ENCODE data around the gene QKI.
"Not testable (repeated sequence)": the region's sequence is repeated elsewhere in the genome, so short reads cannot be mapped to it uniquely, and the experiment has no call there.

QKI gene

DNA sequence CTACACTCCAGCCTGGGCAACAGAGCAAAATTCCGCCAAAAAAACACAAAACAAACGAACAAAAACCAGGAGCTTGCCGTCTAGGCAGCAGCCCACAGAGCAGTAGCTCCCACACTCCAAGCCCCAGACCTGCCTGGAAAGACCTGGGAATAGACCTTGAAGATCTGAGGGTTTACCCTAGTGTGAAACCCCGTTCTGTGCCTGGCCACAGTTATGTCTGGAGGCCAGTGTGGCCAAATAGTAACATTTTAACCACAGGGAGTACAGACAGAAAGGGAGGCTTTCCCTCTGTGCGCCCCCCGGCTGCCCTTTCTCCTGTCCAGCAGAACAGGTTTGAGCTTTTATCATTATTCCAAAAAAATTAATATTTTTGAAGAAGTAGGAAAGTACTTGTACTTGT, 172.4 kb downstream of the QKI start:
- DNase-seq, result no peak

DNA sequence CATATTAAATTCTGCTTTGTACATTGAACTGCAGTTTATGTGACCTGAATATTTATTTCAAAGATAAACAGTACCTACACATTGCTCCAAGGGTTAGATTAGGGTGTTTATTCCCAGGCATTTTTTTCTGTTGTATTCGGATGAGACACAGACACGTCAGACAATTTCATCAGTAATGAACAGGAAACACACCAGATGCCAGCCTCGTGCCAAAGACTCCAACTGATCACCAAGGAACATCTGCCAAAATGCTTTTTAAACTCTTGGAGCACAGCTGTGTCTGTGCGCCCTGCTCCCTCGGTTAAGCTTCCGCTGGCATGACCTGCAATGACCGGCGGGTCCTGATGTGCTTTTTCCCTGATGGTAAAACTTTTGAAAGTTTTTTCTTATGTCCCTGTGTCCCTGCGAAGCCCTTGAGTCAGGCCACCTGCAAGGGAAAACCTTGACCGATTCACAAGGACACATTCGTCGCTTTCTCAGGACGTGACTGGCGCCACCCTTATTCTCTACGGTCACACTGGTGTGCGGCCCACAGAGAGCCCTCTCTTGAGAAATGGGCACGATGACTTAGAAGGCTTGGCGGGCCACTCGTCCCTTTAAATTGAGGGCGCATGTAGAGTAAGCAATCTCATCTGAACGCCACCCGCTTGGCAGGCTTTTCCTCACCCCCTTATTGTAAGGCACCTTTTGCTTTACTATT, 173.9 kb downstream of the QKI start:
- no peak for DNase-seq

DNA sequence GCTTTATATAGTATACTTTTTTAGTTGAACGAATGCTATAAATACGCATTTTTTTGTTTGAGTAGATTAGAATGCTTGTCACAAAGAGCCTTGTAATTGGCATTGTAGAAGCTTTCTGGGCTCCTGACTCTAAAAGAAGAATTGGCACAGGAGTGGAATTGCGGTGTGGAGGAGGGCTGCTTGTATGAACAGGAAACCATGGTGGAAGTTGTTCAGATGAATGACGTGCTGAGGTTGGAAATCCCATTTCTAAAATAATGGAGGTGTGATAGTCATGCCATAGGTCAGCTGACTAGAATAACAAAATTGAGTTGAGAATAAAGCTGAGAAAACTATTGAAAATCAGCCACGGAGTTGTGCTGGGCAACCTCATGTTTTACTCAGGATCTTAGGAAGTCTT, 174.9 kb downstream of the QKI start:
- DNase-seq, result no peak

DNA sequence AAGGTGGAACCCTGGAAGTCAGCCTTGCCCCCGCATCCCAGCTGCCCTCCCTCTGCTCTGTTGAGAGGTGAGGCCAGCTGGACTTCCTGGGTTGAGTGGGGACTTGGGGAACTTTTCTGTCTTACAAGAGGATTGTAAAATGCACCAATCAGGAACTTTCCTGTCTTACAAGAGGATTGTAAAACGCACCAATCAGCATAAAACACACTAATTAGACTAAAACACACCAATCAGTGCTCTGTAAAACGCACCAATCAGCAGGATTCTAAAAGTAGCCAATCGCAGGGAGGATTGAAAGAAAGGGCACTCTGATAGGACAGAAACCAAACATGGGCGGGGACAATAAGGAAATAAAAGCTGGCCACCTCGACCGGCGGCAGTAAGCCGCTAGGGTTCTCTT, 175.6 kb downstream of the QKI start:
- not testable (repeated sequence) for DNase-seq

DNA sequence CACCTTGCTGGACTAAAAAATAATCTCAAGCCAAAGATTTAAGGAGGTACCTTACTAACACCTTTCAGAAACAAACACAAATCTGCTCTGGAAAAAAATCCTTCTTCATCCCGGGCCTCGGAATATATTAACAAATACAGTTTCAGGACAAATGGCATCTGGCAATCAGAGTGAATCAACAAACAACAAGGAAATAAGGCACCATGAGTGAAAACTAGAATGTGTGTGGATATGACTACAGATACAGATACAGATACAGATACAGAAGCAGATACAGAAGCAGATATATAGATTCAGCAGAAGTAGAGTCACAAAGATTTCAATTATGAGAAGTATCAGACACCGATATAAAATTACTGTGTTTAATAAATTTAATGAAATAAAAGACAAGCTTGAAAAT, 178.4 kb downstream of the QKI start:
- DNase-seq, result no peak

DNA sequence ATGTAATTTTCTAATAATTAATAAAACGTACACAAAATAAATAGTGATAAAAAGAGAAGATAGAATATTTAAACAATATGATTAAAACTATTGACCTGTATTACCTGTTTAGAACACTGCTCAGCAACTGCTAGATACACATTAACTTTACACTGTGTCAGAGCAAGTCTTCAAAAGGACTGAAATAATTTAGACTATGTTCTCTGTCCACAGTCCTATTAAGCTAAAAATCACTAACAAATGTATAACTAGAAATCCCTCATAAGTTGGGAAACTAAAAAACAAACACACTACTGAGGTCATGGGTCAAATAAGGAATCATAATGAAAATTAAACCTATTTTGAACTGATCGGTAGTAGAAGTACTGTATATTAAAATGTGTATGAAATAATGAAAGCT, 181.7 kb downstream of the QKI start:
- no peak for DNase-seq

DNA sequence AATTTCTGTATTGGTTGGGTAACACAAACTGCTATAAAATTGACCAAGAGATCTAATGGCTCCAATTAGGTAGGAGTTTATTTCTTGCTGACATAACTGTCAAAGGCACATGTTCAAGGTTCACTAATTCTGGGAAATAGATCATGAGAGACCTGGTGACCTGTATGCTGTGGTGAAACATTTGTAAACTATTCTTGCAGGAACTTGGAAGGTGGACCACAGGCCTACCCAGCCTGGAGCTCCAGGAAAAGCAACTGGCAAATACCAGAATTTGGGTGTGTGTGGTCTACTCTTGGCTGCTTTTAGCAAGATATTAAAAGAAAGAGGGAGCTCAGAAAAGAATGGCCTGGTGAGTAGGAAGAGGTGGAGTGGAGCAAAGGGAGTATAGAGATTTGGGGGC, 184.6 kb downstream of the QKI start:
- no peak for DNase-seq

DNA sequence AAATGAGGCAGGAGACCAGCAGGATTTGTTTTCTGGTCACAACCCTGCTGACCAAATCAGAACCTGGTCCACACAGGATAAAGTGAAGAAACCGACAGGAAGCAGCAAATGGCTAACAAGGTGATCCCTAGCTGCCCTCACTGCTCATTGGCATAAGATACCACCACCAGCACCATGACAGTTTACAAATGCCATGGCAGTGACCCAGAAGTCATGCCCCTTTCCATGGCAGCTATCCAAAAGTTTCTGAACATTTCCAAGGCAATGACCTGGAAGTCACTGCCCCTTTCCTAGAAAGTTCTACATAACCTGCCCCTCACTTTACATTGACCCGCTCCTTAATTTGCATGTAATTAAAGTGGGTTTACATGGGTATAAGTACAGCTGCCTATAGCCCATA, 185.2 kb downstream of the QKI start:
- DNase-seq, result no peak

DNA sequence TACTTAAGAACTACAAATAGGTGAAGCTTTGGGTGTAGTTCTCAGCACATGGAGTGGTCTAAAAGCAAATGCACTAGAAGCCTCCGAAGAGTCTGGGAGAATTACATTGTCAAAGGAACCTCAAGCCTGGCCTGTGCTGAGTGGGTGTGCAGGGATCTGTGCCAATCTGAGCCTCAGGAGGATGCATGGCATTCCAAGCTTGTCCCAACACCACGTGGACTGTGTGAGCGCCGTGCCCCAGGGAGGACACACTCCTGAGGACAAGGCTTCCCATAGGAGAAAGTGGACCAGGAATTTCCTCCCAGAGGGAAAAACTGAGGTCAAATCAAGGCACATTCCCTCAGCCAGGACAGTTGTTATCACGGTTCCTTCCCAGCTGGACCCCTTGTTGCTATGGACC, 185.8 kb downstream of the QKI start:
- no peak for DNase-seq

DNA sequence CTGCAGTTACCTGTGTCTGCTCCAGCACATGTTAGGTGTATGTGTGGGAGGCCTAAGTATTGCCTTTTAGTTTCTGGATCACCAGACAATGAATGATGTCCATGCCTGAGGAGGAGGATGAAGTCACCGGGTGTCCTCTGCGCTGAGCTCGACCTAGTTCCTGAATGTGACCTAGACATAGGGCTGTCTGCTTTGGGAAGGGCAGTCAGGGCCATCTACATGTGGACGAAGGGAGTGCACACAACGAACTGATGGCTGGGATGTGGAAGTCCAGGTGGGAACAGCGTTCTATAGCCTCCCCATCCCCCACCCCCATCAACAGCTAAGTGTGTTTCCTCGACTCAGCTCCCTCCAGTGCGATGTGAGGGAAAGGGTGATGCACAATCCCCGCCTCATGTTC, 186.3 kb downstream of the QKI start:
- DNase-seq, result no peak

DNA sequence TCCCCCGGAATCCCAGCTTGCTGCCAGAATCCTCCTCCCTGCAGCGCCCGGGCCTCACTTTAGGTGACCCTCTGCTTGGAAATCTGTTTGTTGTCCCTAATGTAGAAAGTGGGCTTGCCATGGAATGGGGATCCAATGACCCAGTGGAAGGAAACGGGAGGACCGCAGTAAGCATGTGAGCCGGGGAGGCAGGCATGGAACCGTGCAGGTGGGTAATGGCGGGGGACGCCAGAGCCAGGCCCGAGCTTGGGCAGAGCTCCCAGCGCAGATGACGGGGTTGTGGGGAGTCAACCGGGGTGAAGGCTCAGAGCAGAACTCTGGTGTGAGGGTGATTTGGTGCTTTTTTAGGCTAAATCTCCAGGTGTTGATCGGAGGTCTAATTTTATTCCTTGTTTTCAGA, 188.3 kb downstream of the QKI start:
- no peak for DNase-seq

DNA sequence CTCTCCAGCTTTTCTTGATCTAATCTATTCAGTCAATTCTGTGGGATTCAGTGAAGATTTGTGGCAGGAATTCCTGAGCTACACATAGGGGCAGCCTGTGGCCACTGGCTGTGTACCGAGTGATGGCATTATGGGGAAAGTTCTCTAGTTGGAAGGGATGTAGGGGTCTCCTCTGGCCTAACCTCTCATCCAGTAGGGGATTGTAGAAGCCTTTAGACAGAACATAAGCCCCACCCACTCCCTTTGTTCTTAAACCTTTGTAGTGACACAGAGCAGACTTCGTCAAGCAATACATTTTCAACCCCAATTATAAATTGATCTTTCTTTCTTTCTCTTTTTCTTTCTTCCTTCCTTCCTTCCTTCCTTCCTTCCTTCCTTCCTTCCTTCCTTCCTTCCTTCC, 188.9 kb downstream of the QKI start:
- no peak for DNase-seq

DNA sequence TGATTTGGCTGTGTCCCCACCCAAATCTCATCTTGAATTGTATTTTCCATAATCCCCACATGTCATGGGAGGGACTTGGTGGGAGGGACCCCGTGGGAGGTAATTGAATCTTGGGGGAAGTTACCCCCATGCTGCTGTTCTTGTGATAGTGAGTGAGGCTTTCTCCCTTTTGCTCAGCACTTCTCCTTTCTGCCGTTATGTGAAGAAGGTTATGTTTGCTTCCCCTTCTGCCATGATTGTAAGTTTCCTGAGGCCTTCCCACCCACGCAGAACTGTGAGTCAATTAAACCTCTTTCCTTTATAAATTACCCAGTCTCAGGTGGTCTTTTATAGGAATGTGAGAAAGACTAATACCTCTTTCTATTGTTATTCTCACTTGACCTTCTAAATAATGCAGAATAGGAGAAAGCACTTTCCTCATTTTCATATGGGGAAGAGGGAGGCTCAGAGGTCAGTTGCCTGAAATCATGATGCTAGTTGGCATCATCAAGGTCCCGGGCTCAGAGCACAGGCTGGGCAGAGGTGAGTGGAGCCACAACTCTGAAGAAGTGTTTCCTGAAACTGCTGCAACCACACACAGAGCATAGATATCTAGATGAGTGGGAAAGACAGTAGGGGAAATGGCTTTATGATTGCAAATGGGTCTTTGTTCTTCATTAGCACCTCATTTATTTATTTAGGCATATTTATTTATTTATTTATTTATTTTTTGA, 191.0 kb downstream of the QKI start:
- no peak for DNase-seq

DNA sequence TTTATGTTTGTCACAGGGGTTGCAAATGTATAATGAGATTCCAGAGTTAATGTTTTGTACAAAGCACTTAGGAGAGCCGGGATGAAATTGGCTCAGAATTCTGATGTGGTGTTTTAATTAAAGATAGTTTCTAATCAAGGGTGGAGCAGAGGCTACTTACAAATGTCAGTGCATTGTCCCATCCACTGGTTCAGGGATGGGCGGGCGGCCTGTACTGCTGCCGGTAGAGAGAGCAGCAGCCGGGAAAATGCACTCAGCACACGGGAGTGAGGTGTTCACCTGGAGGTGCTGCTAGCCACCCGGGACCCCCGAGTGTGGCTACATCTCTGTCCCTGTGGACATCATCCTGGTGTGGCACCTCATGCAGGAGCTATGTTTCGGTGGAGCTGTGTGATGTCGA, 193.3 kb downstream of the QKI start:
- no peak for DNase-seq

DNA sequence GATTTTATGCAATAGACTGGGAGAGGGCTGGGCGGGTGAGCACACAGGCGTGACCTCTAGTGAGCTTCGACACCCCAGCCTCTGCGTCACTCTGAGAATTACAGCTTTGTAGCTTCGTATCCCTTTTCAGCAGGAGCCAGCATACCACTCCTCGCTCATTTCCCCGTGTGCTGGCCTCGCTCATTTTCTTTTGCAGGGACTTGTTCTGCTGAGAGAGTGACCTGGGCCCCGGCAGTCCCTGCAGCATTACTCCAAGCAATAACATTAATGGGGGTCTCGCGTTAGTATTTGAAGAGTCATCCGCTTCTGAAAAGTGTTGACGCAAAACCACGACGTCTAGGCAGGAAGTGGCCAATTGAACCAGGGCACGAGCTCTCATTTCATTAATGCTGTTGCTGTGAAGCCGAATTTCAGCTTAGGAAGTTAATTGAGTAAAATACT, 193.7 kb downstream of the QKI start:
- DNase-seq, result no peak

DNA sequence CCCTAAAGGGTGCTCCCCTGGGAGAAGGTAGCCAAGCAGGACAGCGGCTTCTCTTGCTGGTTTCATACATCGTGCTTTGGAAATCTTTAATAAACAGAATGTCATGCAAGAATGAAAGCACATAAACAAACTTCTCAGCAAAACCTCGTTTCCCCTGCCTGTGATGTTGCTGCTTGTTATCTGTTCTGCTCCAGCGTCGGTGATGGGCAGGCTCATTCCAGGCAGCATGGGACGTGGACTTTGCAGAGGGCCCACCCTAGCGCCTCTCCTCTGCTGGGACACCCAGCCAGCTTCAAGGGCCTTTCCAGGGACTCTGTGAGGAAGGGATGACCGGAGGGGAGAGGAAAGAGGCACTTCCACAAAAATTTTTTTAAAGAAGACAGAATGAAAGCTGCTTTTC, 197.7 kb downstream of the QKI start:
- no peak for DNase-seq

DNA sequence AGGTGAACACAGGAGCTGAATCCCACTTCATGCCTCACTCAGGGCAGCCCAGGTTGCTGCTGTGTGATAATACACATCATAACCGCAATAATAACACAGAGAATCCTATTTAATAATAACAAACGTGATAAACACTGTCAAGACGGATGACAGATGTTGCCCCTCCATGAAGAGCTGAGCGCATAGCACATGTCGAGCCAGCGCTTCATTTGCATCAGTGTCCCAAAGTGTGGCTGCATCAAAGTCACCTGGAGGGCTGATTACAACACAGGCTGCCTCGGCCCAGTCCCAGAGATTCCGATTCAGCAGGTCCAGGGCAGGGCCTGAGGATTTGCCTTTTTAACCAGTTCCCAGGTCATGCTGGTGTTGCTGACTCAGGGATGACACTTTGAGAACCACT, 198.5 kb downstream of the QKI start:
- no peak for DNase-seq

DNA sequence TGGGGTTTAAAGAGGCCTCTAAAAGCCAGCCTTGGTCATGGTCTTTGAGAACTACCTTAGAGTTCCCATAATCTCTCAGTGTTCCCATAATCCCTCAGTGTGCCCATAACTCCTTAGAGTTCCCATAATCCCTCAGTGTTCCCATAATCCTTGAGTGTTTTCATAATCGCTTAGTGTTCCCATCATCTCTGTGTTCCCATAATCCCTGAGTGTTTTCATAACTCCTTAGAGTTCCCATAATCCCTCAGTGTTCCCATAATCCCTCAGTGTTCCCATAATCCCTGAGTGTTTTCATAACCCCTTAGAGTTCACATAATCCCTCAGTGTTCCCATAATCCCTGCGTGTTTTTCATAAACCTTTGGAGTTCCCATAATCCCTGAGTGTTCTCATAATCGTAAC, 199.2 kb downstream of the QKI start:
- no peak for DNase-seq

DNA sequence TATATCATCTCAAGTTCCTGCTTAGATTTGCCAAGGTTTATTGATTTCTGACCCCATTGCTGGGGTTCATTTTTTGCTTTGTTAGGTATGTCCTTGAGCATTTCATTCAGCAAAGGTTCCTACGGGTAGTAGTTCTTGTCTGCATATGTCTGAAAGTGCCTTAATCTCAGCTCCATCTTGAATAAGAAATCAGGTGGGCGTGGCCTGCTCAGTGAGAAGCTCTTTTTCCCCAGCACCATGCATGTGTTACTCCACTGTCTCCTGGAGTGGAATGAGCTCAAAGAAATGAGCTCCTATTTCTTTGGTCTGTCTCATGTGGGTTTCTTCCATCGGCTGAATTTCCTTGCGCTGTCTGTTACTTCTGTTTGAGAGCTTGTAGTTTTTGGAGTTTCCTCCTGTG, 201.9 kb downstream of the QKI start:
- no peak for DNase-seq

DNA sequence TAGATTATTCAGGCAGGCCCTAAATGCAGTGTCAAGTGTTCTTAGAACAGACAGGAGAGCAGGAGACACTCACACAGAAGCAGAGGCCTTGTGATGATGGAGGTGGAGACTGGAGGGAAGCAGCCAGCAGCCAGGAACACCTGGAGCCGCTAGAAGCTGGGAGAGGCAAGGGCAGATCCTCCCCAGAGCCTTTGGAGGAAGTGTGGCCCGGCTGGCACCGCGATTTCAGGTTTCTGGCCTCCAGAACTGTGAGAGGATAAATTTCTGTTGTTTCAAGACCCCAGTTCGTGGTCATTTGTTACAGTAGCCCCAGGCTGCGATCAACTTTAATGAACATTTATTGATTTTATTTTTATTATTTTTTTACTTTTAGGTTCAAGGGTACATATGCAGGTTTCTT, 203.0 kb downstream of the QKI start:
- no peak for DNase-seq

DNA sequence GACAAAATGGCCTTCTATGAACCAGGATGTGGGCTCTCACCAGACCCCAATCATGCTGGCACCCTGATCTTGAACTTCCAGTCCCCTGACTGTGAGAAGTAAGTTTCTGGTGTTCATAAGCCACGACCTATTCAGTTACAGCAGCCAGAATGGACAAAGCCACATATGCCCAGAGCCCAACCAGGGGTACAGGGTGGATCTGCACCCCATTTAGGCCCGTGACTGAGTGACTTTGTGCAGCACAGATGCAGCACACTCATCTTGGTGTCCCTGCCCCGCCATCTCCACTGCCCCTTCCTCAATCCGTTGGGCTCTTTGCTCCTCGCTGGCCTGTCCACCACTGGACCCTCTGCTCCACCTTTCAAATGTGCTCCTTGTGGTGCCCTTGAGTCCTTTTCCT, 205.6 kb downstream of the QKI start:
- no peak for DNase-seq

DNA sequence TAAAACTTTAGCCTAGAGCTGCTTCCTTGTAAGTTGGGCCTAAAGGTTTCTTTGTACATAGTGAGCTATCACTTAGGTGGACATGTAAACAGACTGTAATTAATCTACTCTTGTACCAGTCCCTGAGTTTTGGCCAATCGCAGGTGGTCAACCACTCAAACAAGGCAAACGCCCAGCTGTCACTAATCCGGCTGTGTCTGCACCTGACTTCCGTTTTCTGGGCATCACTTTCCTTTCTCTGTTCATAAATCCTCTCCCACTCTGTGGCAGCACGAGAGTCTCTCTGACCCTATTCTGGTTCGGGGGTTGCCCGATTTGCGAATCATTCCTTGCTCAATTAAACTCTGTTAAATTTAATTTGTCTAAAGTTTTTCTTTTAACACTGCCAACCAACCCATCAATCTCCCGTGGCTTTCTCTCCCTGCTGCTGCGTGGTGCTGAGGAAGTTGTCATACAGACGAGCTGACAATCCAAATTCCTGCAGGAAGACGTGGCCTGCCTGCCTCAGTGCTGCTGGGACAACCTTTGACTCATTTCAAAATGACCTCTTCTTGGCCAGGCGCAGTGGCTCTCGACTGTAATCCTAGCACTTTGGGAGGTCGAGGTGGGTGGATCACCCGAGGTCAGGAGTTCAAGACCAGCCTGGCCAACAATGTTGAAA, 206.3 kb downstream of the QKI start:
- DNase-seq, result no peak

DNA sequence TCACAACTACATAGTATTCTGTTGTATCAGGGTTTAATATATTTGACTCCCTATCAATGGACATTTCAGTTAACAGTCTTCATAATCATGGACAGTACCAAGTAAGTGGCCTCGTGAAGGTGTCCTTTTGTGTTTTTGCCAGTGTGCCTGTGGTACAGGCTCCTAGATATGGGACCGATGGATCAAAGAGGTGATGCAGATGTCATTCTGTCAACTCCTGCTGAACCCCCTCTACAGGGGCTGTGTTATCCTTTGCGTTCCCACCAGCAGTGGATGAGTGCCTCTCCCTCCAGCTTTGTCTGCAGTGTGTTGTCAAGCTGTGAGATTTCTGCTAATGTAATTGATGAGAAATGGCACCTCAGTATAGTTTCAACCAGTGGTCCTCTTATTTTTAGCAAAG, 210.7 kb downstream of the QKI start:
- no peak for DNase-seq

DNA sequence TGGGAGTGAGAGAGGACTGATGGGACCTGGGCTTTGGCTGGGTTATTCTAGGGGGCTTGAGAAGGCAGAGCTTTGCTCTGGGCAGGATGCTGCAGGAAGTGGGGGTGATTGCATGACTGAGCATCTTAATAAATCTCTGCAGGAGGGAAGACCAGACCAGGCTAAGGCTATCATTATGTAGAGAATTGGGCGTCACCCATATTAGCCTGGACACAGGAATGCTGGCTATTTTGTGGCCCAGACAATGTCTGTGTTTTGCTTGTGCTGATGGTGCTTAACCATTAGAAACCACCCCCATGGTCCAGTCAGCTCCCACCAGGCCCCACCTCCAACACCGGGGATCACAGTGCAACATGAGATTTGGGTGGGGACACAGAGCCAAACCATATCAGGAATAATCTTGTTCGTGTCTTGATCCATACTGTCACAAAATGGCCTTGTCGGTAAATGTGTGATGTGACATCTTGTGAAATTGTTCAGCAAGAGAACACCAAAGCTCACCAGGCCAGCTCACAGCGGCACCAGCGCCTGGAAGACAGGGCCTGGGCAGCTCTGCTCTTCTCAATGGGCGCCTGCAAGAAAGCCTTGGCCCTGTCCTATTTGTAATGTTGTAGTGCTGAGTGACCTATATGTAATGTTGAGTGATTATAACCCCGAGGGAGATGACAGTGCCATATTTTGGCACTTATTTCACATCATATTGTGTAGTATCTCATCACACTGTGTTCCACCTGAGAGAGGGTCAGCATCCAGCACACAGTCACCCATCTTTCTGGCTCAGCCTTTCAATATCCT, 211.8 kb downstream of the QKI start:
- DNase-seq, result no peak

Data from activated T-cell treated with anti-CD3 and anti-CD28 coated beads, Interleukin-2, amount 50 U/mL, for 1 hour (primary cell).